GM10266 (cell line): ENCODE measurements around the gene ERC1.
"Not testable (repeated sequence)": the region's sequence is repeated elsewhere in the genome, so short reads cannot be mapped to it uniquely, and the experiment has no call there.

ENCODE experiments used
- DNase-seq: peaks from one replicate; pipeline ENCODE4 v3.0.0; 2012; ENCODE audit errors: extremely low spot score
- TF ChIP-seq, protein P1 (sequence below): IDR thresholded peaks from 2 replicates; pipeline ENCODE4 v1.5.1; 2012; ENCODE audit warnings: mild to moderate bottlenecking, low read depth; ENCODE audit not compliant: control insufficient read depth, insufficient read depth; ENCODE audit errors: missing control alignments

Gene ERC1

DNA sequence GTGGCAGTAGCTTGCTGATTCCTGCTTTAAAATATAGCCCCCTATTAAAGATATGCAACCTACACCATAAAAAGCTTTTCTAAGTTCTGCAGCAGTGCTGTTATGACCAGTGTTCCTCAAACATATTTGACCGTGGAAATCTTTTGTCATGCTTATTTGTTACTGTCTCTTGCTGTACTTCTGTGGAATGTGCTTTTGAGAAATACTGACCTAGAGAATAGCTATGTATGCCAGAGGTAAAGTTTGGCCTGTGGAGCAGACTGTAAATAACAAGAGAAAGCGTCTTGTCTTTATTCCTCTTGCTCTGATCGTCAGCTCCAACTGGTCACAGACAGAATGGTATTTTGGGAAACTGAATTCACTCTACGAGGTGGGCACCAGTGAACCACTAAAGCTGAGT is 364.4 kb downstream of the ERC1 start:
- no peak for DNase-seq
- TF ChIP-seq, protein P1, sequence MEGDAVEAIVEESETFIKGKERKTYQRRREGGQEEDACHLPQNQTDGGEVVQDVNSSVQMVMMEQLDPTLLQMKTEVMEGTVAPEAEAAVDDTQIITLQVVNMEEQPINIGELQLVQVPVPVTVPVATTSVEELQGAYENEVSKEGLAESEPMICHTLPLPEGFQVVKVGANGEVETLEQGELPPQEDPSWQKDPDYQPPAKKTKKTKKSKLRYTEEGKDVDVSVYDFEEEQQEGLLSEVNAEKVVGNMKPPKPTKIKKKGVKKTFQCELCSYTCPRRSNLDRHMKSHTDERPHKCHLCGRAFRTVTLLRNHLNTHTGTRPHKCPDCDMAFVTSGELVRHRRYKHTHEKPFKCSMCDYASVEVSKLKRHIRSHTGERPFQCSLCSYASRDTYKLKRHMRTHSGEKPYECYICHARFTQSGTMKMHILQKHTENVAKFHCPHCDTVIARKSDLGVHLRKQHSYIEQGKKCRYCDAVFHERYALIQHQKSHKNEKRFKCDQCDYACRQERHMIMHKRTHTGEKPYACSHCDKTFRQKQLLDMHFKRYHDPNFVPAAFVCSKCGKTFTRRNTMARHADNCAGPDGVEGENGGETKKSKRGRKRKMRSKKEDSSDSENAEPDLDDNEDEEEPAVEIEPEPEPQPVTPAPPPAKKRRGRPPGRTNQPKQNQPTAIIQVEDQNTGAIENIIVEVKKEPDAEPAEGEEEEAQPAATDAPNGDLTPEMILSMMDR = no peak

DNA sequence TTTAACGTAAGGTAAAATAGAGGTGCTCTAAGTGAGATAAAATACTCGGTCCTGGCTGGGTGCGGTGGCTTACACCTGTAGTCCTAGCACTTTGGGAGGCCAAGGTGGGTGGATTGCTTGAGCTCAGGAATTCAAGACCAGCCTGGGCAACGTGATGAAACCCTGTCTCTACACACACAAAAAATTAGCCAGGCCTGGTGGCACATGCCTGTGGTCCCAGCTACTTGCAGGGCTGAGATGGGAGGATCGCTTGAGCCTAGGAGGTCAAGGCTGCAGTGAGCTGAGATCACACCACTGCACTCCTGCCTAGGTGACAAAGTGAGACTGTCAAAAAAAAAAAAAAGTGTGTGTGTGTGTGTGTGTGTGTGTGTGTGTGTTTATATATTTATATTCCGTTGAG is 364.8 kb downstream of the ERC1 start:
- DNase-seq = not testable (repeated sequence)

DNA sequence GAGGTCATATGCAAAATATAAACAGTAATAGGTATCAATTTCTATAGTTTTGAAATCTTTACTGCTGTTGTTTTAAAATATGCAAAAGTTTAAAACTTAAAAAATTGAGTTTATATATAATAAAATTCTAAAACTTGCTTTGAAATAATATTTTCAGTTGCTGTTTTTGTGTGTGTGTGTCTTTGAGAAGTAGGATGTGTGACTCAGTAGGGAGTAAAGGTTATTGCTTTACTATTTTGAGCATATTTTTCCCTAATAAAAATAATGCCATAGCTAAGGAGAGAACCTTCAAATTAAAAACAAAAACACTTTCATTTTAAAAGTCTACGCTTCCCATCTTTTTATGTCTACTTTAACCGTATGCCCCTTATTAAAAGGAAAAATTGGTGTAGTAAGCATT is 365.3 kb downstream of the ERC1 start:
- TF ChIP-seq, protein P1 = no peak
- no peak for DNase-seq

DNA sequence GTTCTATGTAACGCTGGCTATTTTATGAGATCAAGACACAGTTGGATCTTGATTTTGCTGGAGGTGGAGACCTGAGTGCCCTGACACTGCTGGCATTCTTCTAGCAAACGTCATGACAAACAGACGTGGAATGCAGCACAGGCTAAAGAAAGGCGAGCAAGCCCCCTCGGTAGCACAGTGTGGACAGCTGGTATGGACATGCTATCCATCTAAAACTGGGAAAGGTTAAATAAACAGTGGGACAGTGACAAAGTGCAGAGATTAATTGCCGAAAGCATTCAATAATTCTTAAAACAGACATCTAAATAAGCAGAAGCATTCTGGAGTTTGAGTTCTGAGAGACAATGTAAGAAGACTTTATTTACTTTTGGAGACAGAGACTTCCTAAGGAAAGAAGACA is 366.1 kb downstream of the ERC1 start:
- TF ChIP-seq, protein P1 = no peak
- DNase-seq = no peak

DNA sequence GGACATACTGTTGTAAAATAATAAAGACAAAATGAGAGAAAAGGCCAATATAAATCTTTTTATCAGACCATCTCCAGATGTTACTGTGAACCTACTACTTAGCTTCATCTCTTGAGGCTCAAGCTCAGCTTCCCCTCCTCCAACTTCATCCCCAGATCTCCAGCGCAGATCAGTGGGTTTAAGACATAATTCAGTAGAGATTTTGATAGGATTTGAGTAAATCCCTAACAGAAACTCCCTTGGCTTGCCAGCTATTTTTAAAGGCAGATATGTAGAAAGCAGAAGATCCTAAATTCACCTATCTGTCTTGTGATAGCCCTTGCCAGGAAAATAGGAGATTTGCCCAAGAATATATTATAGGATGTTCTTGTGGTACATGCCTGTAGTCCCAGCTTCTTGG is 366.7 kb downstream of the ERC1 start:
- no peak for DNase-seq
- TF ChIP-seq, protein P1 = no peak

DNA sequence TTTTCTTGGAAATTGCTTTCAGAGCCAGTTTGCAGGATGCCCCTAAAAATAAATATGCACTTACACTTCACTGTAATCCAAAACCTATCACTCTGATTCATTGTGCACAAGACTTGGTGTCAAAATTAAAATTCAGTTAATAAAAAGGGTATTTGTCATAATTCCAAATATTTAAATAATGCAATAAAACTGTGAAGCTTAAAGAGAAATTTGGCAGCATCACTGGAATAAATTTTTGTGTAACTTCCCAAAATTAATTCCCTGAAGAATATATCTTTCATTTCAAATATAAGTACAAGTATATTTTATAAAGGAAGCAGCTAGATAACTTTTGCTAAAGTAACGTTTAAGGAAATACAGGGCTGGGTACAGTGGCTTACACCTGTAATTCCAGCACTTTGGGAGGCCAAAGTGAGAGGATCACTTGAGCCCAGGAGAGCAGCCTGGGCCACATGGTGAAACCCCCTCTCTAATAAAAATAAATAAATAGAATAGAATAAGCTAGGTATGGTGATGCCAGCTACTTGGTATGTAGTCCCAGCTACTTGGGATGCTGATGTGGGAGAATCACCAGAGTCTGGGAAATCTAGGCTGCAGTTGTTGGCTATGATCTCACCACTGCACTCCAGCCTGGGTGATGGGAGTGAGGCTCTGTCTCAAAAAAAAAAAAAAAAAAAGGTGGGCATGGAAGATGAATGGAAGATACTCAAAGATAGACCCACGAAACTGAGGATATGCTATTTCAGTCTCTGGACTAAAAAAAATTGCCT is 369.6 kb downstream of the ERC1 start:
- DNase-seq = no peak
- TF ChIP-seq, protein P1 = no peak

DNA sequence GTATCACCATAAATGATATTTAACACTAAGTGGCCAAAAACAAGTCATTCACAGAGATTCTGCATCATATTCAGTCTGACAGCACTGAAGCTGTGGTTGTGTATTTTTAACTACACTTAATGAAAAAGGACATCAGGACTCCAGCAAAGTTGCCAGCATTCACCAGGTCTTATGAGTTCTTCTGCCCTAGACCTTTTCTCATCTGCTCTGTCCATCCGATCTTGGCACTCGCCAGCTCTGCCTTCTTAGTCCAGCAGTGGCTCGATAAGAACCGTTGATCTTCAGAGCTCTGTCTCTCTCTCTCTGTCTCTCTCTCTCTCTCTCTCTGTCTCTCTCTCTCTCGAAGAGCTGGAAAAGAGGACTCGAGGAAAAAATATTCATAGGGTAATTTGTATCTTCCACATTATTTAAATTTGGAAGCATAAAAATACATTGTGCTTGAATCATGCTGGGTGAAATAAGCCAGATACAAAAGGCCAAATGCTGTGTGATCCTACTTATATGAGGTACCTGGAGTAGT is 371.2 kb downstream of the ERC1 start:
- DNase-seq = no peak
- TF ChIP-seq, protein P1 = no peak
